ENCODE measurements around the gene PITX2. TPM values are rescaled to one million over a fixed set of nuclear protein-coding genes. Genes with fewer than 3 reads are reported as not detected.

PITX2 gene
- total RNA-seq, 1 experiment from 2014 or later = 0.77 TPM

- TF ChIP-seq CTCF (IDR thresholded peaks at IDR 0.05; ENCODE audit: unreplicated experiment) = no peak
- Mint-ChIP-seq H3K4me3 (ENCODE audit: unreplicated experiment) (no peak overlapping the region), H3K36me3 (ENCODE audit: insufficient read depth, unreplicated experiment) (peaks cover 7% of the 10 kb centered on the region), H3K4me1 (ENCODE audit: insufficient read depth, unreplicated experiment) (no peaks in the 10 kb centered on the region), H3K27me3 (ENCODE audit: insufficient read depth, unreplicated experiment) (peaks cover 77% of the 10 kb centered on the region), H3K9me3 (ENCODE audit: unreplicated experiment) (no peaks in the 10 kb centered on the region), H3K27ac (ENCODE audit: low read depth, unreplicated experiment) (no peak overlapping the region)
- DNase-seq (ENCODE audit: unreplicated experiment) = no peak
- POLR2A ChIA-PET = no interaction called here
- CTCF ChIA-PET = no interaction called here
- no TSS peak for BruUV-seq (replicated peaks)
- intact Hi-C loops (cut with micrococcal nuclease) = no loop called here
Observed at GRCh38 chr4:110625576-110626257, 2.8 kb upstream of the PITX2 start.

- POLR2A ChIA-PET = no interaction called here
- peaks cover 7% of the 10 kb centered on the region for H3K36me3 Mint-ChIP-seq (ENCODE audit: insufficient read depth, unreplicated experiment)
Observed at GRCh38 chr4:110624904-110625494, 2.1 kb upstream of the PITX2 start.

GRCh38 chr4:110624398-110624780, 1.5 kb upstream of the PITX2 start:
- no peak for DNase-seq (ENCODE audit: unreplicated experiment)
- Mint-ChIP-seq H3K36me3 (ENCODE audit: insufficient read depth, unreplicated experiment) (peaks cover 7% of the 10 kb centered on the region), H3K4me3 (ENCODE audit: unreplicated experiment) (no peak overlapping the region), H3K27me3 (ENCODE audit: insufficient read depth, unreplicated experiment) (peaks cover 64% of the 10 kb centered on the region), H3K9me3 (ENCODE audit: unreplicated experiment) (peaks cover 5% of the 10 kb centered on the region), H3K27ac (ENCODE audit: low read depth, unreplicated experiment) (no peak overlapping the region), H3K4me1 (ENCODE audit: insufficient read depth, unreplicated experiment) (no peaks in the 10 kb centered on the region)
- no TSS peak for BruUV-seq (replicated peaks)
- intact Hi-C loops (cut with micrococcal nuclease) = no loop called here
- ChIA-PET POLR2A (no interaction called here), CTCF (interaction anchor here (0.6 to 1.6 kb wide), 4 partner anchors 11 to 1114 kb away, joined by 3 read pairs; no protein-coding TSS in a partner anchor)
- TF ChIP-seq CTCF (IDR thresholded peaks at IDR 0.05; ENCODE audit: unreplicated experiment) = no peak

More at GRCh38 chr4:110624904-110625494, 2.1 kb upstream of the PITX2 start:
- intact Hi-C loops (cut with micrococcal nuclease) = no loop called here
- Mint-ChIP-seq H3K27me3 (ENCODE audit: insufficient read depth, unreplicated experiment) (peaks cover 70% of the 10 kb centered on the region), H3K4me3 (ENCODE audit: unreplicated experiment) (no peak overlapping the region), H3K27ac (ENCODE audit: low read depth, unreplicated experiment) (no peak overlapping the region), H3K4me1 (ENCODE audit: insufficient read depth, unreplicated experiment) (no peaks in the 10 kb centered on the region), H3K9me3 (ENCODE audit: unreplicated experiment) (no peaks in the 10 kb centered on the region)
- no peak for DNase-seq (ENCODE audit: unreplicated experiment)
- CTCF ChIA-PET = interaction anchor here (0.6 to 1.6 kb wide), 3 partner anchors 11 to 1113 kb away, joined by 3 read pairs; no protein-coding TSS in a partner anchor
- BruUV-seq (replicated peaks) = no TSS peak
- no peak for TF ChIP-seq CTCF (IDR thresholded peaks at IDR 0.05; ENCODE audit: unreplicated experiment)

GRCh38 chr4:110623718-110624397, 981 bp upstream of the PITX2 start:
- H3K36me3 Mint-ChIP-seq (ENCODE audit: insufficient read depth, unreplicated experiment) = peaks cover 7% of the 10 kb centered on the region
- TF ChIP-seq CTCF (IDR thresholded peaks at IDR 0.05; ENCODE audit: unreplicated experiment) = no peak
- H3K4me3 Mint-ChIP-seq (ENCODE audit: unreplicated experiment) = peak overlapping the region; percentile 80
- BruUV-seq (replicated peaks) = no TSS peak
- H3K9me3 Mint-ChIP-seq (ENCODE audit: unreplicated experiment) = peaks cover 8% of the 10 kb centered on the region
- no peak for DNase-seq (ENCODE audit: unreplicated experiment)
- peaks cover 59% of the 10 kb centered on the region for H3K27me3 Mint-ChIP-seq (ENCODE audit: insufficient read depth, unreplicated experiment)
- POLR2A ChIA-PET = interaction anchor here (1.3 kb wide), 1 partner anchor 43 kb away, joined by 4 read pairs; no protein-coding TSS in a partner anchor
- no peak overlapping the region for H3K27ac Mint-ChIP-seq (ENCODE audit: low read depth, unreplicated experiment)
- intact Hi-C loops (cut with micrococcal nuclease) = no loop called here
- H3K4me1 Mint-ChIP-seq (ENCODE audit: insufficient read depth, unreplicated experiment) = no peaks in the 10 kb centered on the region
- CTCF ChIA-PET = interaction anchor here (0.6 to 1.6 kb wide), 6 partner anchors 10 to 1114 kb away, joined by 3 to 4 read pairs (median 3); no protein-coding TSS in a partner anchor

All from MCF 10A (cell line).